Thymus (tissue), 11 donors: Measurements from ENCODE around the gene SRXN1. TPM values are rescaled to one million over a fixed set of nuclear protein-coding genes. Genes with fewer than 3 reads are reported as not detected.
"Not testable (repeated sequence)": the region's sequence is repeated elsewhere in the genome, so short reads cannot be mapped to it uniquely, and the experiment has no call there.

ENCODE experiments used
- DNase-seq, 9 donors: peaks; one replicate each; pipeline ENCODE4 v3.0.0-alpha.2; 2013; ENCODE audit warnings: low spot score in 9 of 9, low read depth in 6 of 9, missing footprints in 1 of 9
- H3K27ac ChIP-seq, 2 donors: one replicate each; pipeline ENCODE4 v1.5.1; 2013; ENCODE audit warnings: control low read depth in 1 of 2, low read depth in 1 of 2, low read length in 1 of 2, mild to moderate bottlenecking in 1 of 2, moderate library complexity in 1 of 2
- H3K27me3 ChIP-seq, 2 donors: one replicate each; pipeline ENCODE4 v1.5.1; 2013; ENCODE audit warnings: low read length in 1 of 2; ENCODE audit not compliant: control insufficient read depth in 2 of 2, insufficient read depth in 1 of 2
- H3K36me3 ChIP-seq, 2 donors: one replicate each; pipeline ENCODE4 v1.5.1; 2013; ENCODE audit warnings: low read length in 1 of 2, mild to moderate bottlenecking in 1 of 2, moderate library complexity in 1 of 2; ENCODE audit not compliant: control insufficient read depth in 2 of 2, insufficient read depth in 2 of 2
- H3K4me1 ChIP-seq, 2 donors: one replicate each; pipeline ENCODE4 v1.5.1; 2013; ENCODE audit warnings: low read length in 2 of 2; ENCODE audit not compliant: control insufficient read depth in 2 of 2, insufficient read depth in 2 of 2
- H3K4me3 ChIP-seq, 2 donors: one replicate each; pipeline ENCODE4 v1.5.1; 2013; ENCODE audit warnings: low read length in 2 of 2, control low read depth in 1 of 2, mild to moderate bottlenecking in 1 of 2
- H3K9me3 ChIP-seq, 2 donors: one replicate each; pipeline ENCODE4 v1.5.1; 2013; ENCODE audit warnings: low read length in 1 of 2, mild to moderate bottlenecking in 1 of 2; ENCODE audit not compliant: control insufficient read depth in 2 of 2, insufficient read depth in 1 of 2
- WGBS: extraction: QIAGEN DNeasy Blood & Tissue Kit; methylation state at CpG from one replicate; pipeline ENCODE4 v1.1.7; 2013; 5-methylcytosine and 5-hydroxymethylcytosine counted together
- polyA plus RNA-seq: library from polyadenylated mRNA; stranded (reverse); fragments of 200-250 nt; gene quantifications from one replicate; pipeline ENCODE4 v1.2.3, GENCODE V29; 2013
- total RNA-seq: library from RNA; stranded (reverse); fragments of 120-200 nt; gene quantifications from one replicate; pipeline ENCODE4 v1.2.4, GENCODE V29; 2013
- donor health status: healthy.

The SRXN1 gene
- total and polyA plus RNA-seq, 2 donors = 3.5 to 10.8 TPM

DNA sequence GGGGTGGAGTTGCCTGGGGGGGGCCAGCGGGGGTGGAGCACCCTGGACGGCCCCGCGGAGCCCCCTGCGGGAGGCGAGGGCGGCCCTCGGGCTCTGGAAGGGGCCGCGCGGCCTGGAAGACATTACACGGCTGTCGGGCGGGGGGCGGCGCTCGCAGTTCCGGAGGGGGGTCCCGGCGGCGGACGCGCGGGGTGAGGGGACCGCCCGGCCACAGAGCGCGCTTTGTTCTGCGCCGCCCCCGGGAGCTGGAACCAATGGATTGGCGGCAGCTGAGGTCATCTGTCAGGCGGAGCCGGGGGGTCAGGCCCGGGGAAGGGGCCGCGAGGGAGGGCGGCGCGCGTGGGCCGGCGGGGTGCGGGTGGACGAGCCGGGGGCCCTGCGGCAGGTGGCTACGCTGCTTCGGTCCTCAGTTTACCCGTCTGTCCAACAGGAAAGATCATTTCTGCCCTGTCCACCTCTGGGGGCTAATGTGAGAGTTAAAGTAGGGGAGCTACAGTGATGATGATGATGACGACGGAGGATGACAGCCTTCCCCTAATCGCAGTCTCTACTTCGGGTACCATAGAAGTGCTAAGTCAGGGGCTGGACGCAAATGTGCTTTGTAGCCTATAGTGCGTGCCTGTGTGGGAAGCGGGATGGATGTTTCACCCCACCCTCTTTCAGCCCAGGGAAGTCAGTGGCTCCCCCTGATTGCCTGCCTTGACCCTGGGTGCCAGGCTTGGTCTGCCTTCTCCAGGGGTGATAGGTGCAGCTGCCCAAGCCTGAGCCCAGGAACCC lies 10.4 kb downstream of the SRXN1 start:
- H3K27ac ChIP-seq = no peak overlapping the region
- no peaks in the 10 kb centered on the region for H3K9me3 ChIP-seq
- 9% methylated on average over 56 of the region's 57 CpGs for WGBS
- H3K4me1 ChIP-seq = peaks cover 0 to 5% of the 10 kb centered on the region in 2 donors
- H3K4me3 ChIP-seq = no peak overlapping the region
- DNase-seq = no peak
- H3K27me3 ChIP-seq = peaks cover 8 to 31% of the 10 kb centered on the region in 2 donors
- no peaks in the 10 kb centered on the region for H3K36me3 ChIP-seq

DNA sequence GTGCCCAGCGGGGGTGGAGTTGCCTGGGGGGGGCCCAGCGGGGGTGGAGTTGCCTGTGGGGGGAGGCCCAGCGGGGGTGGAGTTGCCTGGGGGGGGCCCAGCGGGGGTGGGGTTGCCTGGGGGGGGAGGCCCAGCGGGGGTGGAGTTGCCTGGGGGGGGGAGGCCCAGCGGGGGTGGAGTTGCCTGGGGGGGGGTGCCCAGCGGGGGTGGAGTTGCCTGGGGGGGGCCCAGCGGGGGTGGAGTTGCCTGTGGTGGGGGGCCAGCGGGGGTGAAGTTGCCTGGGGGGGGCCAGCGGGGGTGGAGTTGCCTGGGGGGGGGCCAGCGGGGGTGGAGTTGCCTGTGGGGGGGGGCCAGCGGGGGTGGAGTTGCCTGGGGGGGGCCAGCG lies 11.0 kb downstream of the SRXN1 start:
- H3K4me3 ChIP-seq, H3K36me3 ChIP-seq, H3K4me1 ChIP-seq, H3K27ac ChIP-seq, DNase-seq, H3K9me3 ChIP-seq: not testable (repeated sequence)
- 45% methylated on average over 5 of the region's 13 CpGs for WGBS
- H3K27me3 ChIP-seq = peaks cover 8 to 31% of the 10 kb centered on the region in 2 donors

DNA sequence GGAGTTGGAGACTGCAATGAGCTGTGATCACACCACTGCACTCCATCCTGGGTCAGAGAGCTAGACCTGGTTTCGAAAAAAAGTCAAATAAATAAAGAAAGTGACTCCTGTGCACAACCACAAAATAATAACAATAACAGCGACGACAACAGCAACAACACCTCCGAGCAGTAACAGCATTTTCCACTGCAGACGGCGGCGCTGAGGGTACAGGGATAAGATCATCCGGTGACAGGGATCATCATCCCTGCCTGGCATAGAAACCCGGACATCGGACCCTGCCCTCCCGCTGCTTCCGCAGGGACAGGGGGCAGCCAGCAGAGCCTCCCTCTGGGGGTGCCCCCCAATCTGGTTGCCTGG lies 11.5 kb downstream of the SRXN1 start:
- Histone ChIP-seq H3K4me3 (no peak overlapping the region), H3K9me3 (no peaks in the 10 kb centered on the region), H3K27ac (no peak overlapping the region), H3K27me3 (peaks cover 8 to 31% of the 10 kb centered on the region in 2 donors), H3K36me3 (no peaks in the 10 kb centered on the region), H3K4me1 (peaks cover 0 to 5% of the 10 kb centered on the region in 2 donors)
- DNase-seq = no peak
- WGBS = 87% methylated on average over 12 of the region's 12 CpGs

DNA sequence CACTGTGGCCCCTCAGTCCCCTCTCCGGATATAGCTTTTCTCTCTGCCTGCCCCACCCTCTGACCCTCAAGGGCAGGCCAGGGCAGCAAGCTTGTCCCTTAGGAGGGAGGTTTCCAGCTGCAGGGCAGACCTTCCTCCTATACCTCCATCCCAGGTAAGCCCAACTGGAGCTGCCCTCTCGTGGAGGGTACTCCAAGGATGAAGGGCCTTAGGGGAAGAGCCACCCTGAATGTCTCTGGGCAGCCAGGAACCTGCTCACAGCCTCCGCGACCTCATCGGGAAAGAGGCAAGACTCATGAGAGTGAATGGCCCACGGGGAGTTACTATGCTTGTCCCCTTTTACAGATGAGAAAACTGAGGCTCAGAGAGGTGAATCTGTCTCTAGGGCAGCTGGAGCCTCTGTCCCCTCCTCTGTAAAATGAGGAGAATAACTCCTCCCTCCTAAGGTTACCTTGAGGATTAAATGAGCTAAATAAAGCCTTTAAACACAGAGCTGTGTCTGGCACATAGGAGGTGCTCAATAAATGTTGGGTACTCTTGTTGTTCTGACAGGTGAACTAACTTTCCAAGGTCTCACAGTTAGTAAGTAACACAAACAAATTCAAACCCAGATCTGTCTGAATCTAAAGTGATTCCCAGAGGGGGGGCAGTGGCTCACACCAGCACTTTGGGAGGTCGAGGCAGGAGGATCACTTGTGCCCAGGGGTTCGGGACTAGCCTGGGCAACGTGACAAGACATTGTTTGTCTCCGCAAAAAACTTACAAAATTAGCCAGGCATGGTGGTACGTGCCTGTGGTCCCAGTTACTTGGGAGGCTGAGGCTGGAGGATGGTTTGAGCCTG lies 12.1 kb downstream of the SRXN1 start:
- no peak overlapping the region for H3K4me3 ChIP-seq
- H3K27me3 ChIP-seq = peaks cover 8 to 31% of the 10 kb centered on the region in 2 donors
- H3K36me3 ChIP-seq = no peaks in the 10 kb centered on the region
- DNase-seq = no peak
- H3K4me1 ChIP-seq = peaks cover 0 to 5% of the 10 kb centered on the region in 2 donors
- no peaks in the 10 kb centered on the region for H3K9me3 ChIP-seq
- no peak overlapping the region for H3K27ac ChIP-seq
- 89% methylated on average over 11 of the region's 11 CpGs for WGBS

DNA sequence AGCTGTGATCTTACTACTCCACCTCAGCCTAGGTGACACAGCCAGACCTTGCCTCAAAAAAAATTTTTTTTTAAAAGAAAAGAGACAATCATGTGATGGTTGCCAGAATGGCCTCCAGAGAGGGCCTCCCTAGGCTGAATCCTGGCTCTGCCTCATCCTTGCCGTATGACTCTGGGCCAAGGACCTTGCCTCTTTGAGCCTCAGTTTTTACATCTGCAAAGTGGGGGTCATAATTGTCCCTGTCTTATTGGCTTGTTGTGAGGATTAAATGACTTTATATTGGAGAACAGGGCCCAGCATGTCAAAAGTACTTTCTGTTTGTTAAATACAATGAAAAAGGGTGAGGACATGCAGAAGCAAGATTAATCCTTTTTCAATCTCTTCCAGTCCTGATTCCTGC lies 14.4 kb downstream of the SRXN1 start:
- no peak overlapping the region for H3K27ac ChIP-seq
- H3K36me3 ChIP-seq = no peaks in the 10 kb centered on the region
- H3K9me3 ChIP-seq = no peaks in the 10 kb centered on the region
- H3K4me3 ChIP-seq = no peak overlapping the region
- no peaks in the 10 kb centered on the region for H3K4me1 ChIP-seq
- H3K27me3 ChIP-seq = peaks cover 8 to 17% of the 10 kb centered on the region in 2 donors
- no peak for DNase-seq
- WGBS = 96% methylated on average over 1 of the region's 1 CpG

DNA sequence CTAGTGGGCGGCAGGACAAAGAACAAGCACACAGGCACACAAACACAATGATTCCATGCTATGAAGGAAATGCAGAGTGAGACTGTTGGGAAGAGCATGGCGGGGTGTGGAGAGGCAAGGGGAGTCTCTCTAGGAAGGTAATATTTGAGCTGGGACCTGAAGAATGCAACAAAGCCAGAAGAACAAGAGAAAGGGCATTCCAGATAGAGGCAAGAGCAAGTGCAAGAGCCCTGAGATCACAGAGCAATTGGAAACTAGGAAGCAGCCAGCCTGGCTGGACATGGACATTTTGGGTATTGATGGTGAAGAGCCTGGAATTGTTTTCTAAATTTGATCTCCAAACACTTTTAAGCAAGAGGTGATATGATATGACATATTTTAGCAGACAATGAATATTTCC lies 15.4 kb downstream of the SRXN1 start:
- H3K27me3 ChIP-seq = peaks cover 3 to 7% of the 10 kb centered on the region in 2 donors
- no peak for DNase-seq
- no peak overlapping the region for H3K27ac ChIP-seq
- H3K9me3 ChIP-seq = no peaks in the 10 kb centered on the region
- H3K4me1 ChIP-seq = no peaks in the 10 kb centered on the region
- WGBS = 94% methylated on average over 2 of the region's 2 CpGs
- H3K36me3 ChIP-seq = no peaks in the 10 kb centered on the region
- no peak overlapping the region for H3K4me3 ChIP-seq

DNA sequence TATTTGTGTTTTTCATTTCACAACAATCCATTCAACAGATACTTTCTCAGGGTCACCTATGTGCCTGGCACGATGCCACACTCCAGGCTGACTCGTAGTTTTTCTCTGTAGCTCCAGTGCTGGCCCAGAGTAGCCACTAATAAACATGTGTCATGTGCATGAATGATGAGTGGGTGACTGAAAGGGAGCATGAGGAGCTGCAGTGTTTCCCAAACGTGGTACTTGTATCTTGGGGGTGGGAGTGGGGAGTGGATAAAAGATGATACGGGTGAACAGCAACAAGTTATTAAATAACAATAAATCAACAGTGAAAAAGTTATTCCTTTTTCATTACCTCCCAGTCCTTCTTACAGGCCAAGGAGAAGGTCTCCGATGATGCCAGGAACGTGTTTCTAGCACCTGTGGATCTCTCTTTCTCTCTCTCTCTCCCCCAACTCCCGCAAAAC lies 17.1 kb downstream of the SRXN1 start:
- peaks cover 0 to 2% of the 10 kb centered on the region in 2 donors for H3K27me3 ChIP-seq
- no peaks in the 10 kb centered on the region for H3K4me1 ChIP-seq
- no peaks in the 10 kb centered on the region for H3K36me3 ChIP-seq
- H3K4me3 ChIP-seq = no peak overlapping the region
- DNase-seq = no peak
- H3K27ac ChIP-seq = no peak overlapping the region
- WGBS = 83% methylated on average over 7 of the region's 7 CpGs
- H3K9me3 ChIP-seq = no peaks in the 10 kb centered on the region

DNA sequence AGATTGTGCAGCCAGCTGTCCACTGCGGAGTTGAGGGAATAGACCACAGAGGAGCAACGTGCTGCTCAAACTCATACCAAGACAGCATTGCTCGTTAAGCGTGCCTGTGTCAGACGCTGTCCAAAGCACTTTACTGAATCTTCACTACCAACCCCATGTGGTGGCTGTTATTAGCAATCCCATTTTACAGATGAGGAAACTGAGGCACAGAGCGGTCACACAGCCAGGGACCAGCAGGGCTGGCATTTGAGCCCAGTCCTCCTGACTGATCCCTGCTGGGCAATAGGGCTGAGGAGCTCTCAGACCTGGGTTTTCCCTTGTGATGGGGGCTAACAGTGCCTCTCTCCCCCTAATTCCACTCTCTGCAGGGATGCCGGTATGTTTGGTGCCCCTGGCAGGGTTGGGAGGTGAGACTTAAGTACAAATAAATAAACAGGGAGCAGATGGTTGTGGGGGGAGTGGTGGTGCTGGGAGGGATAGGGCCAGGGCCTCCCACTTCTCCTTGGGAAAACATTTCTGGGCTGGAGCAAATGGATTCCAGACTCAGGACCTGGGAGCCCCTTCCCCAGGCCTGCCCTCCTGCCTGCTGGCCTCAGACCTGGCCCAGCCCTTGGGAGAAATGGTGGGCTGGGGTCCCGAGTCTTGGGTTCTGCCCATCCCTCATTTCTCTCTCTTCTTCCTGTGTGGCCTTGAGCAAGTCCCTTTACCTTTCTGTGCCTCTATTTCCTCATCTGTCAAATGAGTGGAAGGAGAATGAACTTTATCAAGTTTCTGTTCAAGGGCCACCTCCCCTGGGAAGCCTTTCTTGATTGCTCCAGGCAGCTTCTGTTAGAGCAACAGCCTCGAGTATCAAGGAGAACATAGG lies 17.7 kb downstream of the SRXN1 start:
- Histone ChIP-seq H3K4me1 (no peaks in the 10 kb centered on the region), H3K9me3 (no peaks in the 10 kb centered on the region), H3K36me3 (no peaks in the 10 kb centered on the region), H3K27me3 (no peaks in the 10 kb centered on the region), H3K27ac (no peak overlapping the region), H3K4me3 (no peak overlapping the region)
- no peak for DNase-seq
- whole genome bisulfite sequencing = 93% methylated on average over 9 of the region's 9 CpGs
